Esophagus muscularis mucosa (tissue), 3 donors: ENCODE measurements around the gene SLC51B.

Experiments used
- CTCF ChIP-seq, 3 experiments: fragments of 200-600 bp in 2 of 3; fragments of 450-650 bp in 1 of 3; sonication (generic) in 2 of 3; IDR thresholded peaks; one replicate each; pipeline ENCODE4 v1.5.1; 2017 to 2019; ENCODE audit warnings: antibody characterized with exemption in 3 of 3, mild to moderate bottlenecking in 2 of 3, moderate library complexity in 1 of 3
- EP300 ChIP-seq: sonication (generic); formaldehyde crosslinking; IDR thresholded peaks from one replicate; pipeline ENCODE4 v1.6.1; 2017; ENCODE audit warnings: antibody characterized with exemption

DNA sequence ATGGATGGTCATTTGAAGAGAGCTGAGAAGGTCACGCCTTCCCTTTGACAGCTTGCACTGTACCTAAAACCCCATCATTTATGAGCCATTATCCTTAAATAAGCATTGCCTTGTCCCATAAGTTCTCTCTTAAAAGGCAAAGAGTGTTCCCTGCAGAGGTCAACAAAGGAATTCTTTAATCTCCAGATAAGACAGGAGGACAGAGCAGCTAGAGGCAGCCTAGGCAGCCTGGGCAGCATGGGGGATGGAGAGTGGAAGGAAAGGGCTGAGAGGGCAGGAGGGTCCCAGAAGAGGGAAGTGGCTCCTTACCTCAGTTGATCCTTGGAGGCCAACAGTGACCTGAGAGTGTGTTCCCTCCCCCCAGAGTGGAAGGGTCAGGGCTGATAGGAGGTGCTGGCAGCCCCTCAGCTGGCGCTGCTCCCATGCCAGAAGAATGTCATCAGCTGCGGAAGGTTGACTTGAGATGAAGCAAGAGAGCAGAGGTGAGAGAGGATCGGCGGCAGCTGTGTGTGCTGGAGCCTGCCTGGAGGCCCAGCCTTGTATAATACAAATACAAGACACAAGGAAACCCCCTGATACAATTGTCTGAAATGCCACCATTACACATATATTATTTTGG is 44.1 kb downstream of the SLC51B start:
- TF ChIP-seq CTCF (IDR thresholded peaks at IDR 0.05) (no peak), EP300 (no peak)
